GM19035 (cell line): ENCODE measurements around the gene CUL3.
"Not testable (repeated sequence)": the region's sequence is repeated elsewhere in the genome, so short reads cannot be mapped to it uniquely, and the experiment has no call there.

Experiments
- ATAC-seq: cut with Tn5 transposase; IDR thresholded peaks from one replicate; pipeline ENCODE4 v1.9.1; 2021; ENCODE audit not compliant: unreplicated experiment

CUL3 gene

DNA sequence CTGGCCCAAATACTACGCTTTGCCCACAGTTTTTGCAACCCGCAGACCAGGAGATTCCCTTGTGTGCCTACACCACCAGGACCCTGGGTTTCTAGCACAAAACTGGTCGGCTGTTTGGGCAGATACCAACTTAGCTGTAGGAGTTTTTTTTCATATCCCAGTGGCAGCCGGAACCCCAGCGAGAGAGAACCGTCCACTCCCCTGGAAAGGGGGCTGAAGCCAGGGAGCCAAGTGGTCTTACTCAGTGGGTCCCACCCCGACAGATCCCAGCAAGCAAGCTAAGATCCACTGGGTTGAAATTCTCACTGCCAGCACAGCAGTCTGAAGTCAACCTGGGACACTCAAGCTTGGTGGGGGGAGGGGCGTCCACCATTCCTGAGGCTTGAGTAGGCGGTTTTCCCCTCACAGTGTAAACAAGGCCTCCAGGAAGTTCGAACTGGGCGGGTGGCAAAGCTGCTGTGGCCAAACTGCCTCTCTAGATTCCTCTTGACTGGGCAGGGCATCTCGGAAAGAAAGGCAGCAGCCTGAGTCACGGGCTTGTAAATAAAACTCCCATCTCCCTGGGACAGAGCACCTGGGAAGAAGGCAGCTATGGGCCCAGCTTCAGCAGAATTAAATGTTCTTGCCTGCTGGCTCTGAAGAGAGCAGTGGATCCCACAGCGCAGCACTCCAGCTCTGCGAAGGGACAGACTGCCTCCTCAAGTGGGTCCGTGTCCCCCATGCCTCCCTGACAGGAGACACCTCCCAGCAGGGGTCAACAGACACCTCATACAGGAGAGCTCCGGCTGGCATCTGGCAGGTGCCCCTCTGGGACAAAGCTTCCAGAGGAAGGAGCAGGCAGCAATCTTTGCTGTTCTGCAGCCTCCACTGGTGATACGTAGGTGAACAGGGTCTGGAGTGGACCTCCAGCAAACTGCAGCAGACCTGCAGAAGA, 99.8 kb downstream of the CUL3 start:
- not testable (repeated sequence) for ATAC-seq

DNA sequence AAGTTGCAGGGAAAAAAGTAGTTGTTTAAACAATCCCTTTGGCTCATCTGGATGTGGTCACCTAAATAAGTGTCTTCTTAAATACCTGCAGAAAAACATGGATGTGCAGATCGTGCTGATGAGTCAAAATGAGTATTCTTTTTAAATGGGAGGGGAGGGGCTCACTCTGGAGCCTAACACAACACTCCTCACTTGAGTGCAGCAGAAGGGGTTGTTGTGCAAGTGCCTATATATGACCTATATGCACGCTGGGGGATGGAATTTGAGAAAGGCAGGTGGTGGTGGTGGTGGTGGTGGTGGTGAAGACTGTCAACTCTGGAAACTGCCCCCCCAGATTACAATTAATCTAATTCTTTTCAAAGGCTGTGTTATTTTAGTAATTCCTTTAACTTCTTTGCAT, 105.3 kb downstream of the CUL3 start:
- ATAC-seq, result no peak

DNA sequence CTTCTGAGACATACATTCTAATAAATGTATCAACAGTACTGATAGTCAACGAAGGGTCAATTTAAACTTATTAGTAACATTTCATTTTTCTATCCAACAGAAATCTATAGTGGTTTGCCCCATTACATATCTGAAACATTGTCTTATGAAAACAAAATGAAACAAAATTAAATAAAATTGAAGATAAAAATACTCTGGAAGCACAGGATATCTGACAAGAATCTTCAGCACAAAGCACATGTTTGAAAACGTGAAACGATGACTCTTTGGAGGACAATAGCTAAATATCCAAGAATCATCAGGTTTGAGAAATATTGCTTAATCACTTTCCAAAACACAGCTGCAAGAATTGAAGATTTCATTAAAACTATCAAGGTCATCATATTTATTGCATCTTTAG, 112.3 kb downstream of the CUL3 start:
- ATAC-seq, result no peak

GRCh38 chr2:224472137-224472536, 113.0 kb downstream of the CUL3 start:
- ATAC-seq, result no peak

DNA sequence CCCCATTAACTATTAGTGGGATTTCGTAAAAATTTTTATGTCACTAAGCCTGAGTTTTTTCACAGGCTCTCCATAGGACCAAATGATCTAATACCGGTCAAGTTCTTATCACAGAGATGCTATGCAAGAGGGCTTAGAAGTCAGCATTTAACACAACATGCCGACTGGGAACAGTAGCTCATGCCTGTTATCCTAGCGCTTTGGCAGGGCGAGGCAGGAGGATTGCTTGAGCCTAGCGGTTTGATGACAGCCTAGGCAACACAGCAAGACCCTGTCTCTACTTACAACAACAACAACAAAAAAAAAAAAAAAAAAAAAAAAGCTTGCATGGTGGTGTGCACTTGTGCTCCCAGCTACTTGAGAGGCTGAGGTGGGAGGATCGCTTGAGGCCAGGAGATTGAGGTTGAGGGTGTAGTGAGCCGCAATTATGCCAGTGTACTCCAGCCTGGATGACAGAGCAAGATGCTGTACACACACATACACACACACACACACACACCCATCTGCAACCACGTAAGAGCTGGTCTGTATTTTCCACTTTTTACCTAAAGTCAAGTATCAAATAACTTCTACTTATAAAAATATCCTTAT, 115.7 kb downstream of the CUL3 start:
- ATAC-seq, result no peak

DNA sequence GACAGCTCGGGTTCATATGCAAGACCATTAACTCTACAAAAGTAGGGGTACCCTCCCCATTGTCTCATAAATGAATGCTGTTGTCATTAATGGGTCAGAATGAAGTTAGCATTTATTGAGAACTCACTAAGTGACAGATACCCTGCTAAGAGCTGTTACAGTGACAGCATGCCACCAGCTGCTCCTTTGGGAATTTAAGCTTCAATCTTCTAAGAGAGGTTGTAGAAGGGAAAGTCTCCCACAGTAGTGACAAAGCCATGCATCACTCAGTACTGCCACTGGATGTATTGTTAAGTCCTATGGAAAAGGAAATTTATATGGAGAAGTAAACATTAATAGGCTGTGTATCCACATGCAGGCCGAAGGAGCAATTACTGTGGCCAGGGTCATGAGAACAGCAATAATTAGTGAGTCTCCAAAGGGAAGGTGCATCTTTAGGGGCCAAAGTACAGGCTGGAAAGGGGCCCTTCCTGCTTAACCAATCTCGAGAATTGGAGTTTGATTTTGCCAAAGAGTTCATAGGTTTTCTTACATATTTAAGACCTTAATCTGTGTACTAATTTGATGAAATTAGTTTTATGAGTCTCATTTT, 118.8 kb downstream of the CUL3 start:
- ATAC-seq, result no peak

- no peak for ATAC-seq
Measured at GRCh38 chr2:224461391-224461790, 123.8 kb downstream of the CUL3 start.

GRCh38 chr2:224457408-224458096, 127.6 kb downstream of the CUL3 start:
- ATAC-seq, result no peak

DNA sequence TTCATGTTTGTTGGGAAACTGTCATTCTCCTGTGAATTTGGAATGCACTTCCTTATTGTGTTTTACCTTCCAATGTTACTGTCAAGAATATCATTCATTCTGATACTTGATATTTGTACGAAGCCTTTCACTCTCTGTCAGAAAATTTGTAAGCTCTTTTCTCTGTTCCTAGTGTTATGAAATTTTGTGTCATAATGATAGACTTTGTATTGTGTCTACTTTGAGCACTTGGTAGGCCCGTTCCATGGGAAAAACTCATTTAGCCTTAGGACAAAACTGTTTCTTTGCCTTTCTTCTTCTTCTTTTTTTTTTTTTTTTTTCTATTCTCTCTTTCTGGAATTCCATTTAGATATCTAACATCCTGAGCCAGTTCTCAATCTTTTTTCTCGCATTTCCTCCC, 131.3 kb downstream of the CUL3 start:
- ATAC-seq, result no peak

- ATAC-seq, result no peak
Measured at GRCh38 chr2:224449212-224450147, 135.7 kb downstream of the CUL3 start.

DNA sequence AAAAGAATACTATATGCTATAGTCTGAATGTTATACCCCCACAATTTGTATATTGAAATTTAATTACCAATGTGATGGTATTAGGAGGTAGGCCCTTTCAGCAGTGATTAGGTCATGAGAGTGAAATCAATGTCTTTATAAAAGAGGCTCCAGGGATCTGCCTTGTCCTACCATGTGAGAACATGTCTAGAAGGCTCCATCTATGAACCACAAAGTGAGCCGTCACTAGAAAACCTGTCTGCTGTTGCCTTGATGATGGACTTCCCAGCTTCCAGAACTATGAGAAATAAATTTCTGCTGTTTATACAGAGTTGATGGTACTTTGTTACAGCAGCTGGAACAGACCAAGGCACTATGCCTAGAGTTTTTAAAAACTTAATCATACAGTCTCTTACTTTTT, 136.9 kb downstream of the CUL3 start:
- ATAC-seq, result no peak

DNA sequence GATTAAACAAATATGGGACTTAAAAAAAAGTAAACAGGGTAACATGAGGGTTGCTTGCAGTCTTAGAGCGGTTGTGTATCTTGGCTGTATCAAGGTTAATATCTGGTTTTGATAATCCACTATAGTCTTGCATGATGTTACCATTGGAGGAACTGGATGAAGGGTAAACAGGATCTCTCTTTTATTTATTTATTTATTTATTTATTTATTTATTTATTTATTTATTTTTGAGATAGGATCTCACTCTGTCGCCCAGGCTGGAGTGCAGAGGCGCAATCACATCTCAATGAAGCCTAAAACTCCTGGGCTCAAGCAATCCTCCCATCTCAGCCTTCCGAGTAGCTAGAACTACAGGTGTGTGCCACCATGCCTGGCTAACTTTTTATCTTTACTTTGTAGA, 140.4 kb downstream of the CUL3 start:
- ATAC-seq, result no peak

- no peak for ATAC-seq
Measured at GRCh38 chr2:224444021-224444420, 141.1 kb downstream of the CUL3 start.

GRCh38 chr2:224442071-224442967, 142.8 kb downstream of the CUL3 start:
- peak; percentile 51 for ATAC-seq

- ATAC-seq, result no peak
Measured at GRCh38 chr2:224440988-224441387, 144.2 kb downstream of the CUL3 start.

- ATAC-seq, result no peak
Measured at GRCh38 chr2:224438726-224439125, 146.4 kb downstream of the CUL3 start.

DNA sequence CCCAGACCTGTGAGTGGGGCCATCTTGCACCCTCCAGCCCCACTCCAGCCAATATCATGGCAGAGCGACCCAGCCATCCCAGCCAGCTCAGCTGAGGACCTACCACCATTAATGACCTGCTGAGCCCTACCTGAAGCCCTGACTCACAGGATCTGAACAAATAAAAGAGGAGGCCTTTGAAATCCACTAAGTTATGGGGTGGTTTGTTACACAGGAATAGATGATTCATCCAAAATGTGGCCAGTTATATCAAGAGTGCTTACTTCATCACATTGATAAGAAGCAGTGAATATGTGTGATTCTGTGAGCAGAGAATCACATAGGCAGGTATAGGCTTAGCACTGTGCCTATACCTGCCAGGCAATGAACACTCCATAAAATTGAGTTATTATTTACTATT, 148.5 kb downstream of the CUL3 start:
- ATAC-seq, result no peak

GRCh38 chr2:224434618-224435017, 150.5 kb downstream of the CUL3 start:
- ATAC-seq, result no peak

DNA sequence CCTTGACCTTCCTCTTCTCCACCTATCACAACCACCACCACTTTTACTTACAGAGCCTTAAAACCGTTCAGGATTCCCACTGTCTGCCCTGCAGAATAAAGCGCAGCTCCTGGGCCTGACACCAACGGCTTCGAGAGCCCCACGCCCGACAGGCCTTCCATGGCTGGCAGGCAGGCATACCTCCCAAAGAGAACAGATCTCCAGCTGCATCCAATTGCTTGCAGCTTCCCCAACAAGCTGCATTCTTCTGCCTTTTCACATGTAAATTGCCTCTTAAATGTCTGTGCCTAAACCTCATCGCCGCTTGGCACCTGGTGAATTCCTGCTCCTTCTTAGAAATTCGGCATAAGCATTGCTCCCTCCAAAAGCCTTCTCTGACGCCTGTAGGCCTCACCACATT, 151.7 kb downstream of the CUL3 start:
- no peak for ATAC-seq
